HG03558 (cell line): ENCODE measurements around the gene RPIA.

Experiments
- ATAC-seq: cut with Tn5 transposase; IDR thresholded peaks from one replicate; pipeline ENCODE4 v1.9.1; 2021; ENCODE audit warnings: moderate number of reproducible peaks; ENCODE audit not compliant: unreplicated experiment; ENCODE audit errors: extremely low read depth

RPIA gene

GRCh38 chr2:88683160-88684021, 8.1 kb upstream of the RPIA start:
- no peak for ATAC-seq

GRCh38 chr2:88684519-88684918, 7.0 kb upstream of the RPIA start:
- no peak for ATAC-seq

- no peak for ATAC-seq
Observed at GRCh38 chr2:88686320-88686719, 5.2 kb upstream of the RPIA start.

DNA sequence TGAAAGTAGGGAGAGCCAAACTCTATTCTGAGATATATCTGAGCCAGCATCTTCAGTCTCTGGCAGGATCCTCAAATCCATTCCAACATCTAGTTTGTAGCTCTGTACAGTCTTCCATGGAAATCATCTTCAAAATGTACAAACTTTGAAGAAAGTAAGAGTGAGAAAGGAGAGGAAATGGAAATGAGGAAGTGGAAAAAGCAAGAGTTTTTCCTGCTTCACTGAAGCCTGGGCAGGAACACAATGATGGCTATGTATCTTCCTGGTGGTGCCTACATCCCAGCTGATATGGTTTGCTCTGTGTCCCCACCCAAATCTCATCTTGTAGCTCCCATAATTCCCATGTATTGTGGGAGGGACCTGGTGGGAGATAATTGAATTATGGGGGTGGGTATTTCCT, 4.1 kb upstream of the RPIA start:
- ATAC-seq: no peak

DNA sequence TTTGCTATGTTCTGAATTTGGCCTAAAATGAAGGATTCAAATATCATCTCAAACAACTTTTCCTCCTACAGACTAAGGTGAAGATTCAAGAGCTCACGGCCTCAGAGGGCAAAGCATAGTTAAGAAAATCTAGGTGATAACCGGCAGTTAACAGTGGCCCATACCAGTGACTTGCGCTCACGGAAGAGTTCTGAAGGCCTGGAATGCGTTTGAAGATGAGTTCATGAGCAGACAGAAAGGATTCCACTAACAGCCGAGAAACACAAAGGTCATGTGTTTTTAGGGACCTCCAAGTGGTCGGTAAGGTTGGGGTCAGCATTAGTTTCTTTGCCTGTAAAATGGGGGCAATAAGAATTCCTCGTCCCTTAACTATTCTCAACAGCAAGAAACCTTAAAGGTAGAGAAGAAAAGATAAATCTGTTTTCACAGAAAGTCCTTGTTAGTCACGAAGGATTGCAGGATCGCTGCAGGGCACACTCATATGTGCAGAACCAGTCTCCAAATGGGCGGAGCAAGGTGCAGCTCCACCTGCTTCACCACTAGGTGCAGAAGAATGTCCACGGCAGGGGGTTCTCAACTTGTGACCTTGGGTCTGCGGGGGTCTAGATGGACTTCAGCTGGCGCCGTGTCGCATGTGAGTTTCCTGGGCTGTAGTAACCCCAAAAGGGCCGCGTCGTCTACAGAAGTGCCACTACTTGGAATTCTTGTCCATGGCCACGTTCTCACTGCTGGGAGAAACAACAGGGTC, 708 bp upstream of the RPIA start:
- ATAC-seq: no peak

GRCh38 chr2:88692187-88692586, 714 bp downstream of the RPIA start:
- ATAC-seq: no peak

DNA sequence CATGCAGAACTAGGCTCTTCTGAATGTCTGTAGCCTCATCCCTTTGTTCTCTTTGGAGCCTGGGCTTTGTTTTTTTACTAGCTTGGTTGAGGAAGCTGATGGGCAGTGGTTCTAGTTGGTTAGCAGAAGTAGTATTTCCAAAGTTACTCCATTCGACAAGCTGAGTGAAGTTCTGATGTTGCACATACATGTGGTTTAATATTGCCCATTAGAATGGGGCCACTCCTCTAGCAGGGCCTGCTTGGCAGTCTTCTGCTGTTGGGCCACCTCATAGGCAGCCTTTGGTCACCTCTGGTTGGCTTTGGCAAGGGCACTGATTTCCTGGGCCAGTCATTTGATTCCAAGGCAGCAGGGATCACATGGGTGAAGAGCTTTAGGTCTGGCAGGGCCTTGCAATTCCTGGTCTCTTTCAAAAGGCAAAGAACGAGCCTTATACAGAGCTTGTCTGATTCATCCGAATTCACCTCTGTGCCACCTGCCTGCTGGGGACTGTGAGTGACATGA, 2.5 kb downstream of the RPIA start:
- ATAC-seq: no peak

DNA sequence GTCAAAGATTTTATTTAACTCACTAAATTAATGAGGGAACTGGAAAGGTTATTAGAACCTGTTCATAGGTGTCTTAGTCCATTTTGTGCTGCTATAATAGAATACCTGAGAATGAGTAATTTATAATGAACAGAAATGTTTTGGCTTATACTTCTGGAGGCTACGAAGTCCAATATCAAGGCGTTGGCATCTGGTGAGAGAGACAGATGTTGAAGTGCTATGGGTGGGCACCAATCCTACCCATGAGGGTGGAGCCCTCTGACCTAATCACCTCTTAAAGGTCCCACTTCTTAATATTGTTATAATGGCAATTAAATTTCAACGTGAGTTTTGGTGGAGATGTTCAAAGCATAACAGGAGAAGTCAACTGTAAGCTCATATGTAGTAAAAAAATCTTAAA, 5.1 kb downstream of the RPIA start:
- no peak for ATAC-seq

GRCh38 chr2:88697370-88698026, 6.0 kb downstream of the RPIA start:
- no peak for ATAC-seq

- ATAC-seq: no peak
Observed at GRCh38 chr2:88698027-88698413, 6.5 kb downstream of the RPIA start.

- ATAC-seq: no peak
Observed at GRCh38 chr2:88698498-88699233, 7.2 kb downstream of the RPIA start.

DNA sequence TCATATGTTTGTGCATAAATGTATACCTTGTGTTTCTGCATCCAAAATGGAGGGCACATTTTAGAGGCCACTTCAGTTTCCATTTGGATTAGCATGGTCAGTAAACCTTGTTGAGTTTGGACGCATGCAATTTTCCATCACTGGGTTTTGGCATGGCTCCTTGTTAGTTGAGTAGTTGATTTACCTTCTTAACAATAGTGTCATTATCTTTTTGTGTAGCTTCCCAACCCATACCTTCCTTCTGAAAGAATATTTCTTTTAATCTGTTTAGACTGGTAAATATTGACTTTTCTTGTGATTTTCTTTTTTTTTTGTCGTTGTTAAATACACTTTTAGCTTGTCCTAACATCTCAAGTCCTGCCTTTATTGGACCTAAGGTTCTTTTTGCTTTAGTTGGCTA, 15.5 kb downstream of the RPIA start:
- no peak for ATAC-seq

- ATAC-seq: no peak
Observed at GRCh38 chr2:88709181-88709631, 17.7 kb downstream of the RPIA start.

GRCh38 chr2:88711289-88711688, 19.8 kb downstream of the RPIA start:
- ATAC-seq: no peak

- ATAC-seq: no peak
Observed at GRCh38 chr2:88711897-88712296, 20.4 kb downstream of the RPIA start.

- no peak for ATAC-seq
Observed at GRCh38 chr2:88713408-88713807, 21.9 kb downstream of the RPIA start.

GRCh38 chr2:88714667-88715066, 23.2 kb downstream of the RPIA start:
- ATAC-seq: no peak

GRCh38 chr2:88720399-88720798, 28.9 kb downstream of the RPIA start:
- ATAC-seq: no peak

DNA sequence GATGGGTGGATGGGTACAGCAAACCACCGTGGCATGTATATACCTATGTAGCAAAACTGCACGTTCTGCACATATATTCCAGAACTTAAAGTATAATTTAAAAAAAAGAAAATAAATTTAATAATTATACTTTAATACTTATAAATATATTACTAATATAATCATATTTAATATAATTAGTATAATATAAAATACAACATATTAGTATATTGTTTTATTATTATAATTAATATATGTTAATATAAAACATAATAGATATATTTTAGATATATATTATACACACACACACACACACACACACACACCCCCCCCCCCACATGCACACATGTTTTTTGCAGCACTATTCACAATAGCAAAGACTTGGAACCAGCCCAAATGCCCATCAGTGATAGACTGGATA, 29.8 kb downstream of the RPIA start:
- no peak for ATAC-seq

DNA sequence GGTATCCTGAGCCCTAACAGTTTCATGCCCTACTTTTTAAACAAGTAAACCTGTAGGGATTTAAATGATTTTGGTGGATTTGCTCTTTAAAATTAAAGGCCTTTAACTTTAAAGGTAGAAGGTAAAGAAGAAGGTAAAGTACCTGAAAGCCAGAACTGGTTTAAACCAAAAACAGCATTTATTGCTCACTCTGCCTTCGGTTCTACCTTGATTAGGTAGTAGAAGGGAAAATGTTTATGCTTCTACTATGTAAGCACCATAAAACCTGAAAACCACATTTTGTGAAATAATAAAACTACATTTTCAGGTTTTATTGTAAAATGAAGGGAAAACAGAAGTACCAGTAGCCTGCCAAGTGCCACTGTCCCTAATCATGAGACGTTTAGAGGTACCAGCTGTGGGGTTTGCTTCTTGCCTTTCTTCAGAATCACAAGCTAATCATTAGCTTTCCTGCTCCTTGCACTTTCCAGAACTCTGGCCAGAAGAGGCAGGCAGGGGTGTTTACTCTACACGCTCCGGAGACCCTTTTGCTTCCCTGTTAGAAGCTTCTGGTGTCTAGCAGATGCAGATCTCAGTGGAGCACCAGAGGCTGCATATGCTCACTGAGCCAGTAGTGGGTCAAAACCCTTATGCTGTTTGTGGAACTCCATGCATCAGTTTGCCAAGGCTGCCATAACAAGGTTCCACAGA, 33.3 kb downstream of the RPIA start:
- no peak for ATAC-seq
